Glomerular visceral epithelial cell (primary cell): ENCODE results near the gene NMRAL1.

Source experiments
- DNase-seq: peaks from one replicate; pipeline ENCODE4 v3.0.0-alpha.2; 2016; ENCODE audit errors: extremely low spot score

NMRAL1 gene

DNA sequence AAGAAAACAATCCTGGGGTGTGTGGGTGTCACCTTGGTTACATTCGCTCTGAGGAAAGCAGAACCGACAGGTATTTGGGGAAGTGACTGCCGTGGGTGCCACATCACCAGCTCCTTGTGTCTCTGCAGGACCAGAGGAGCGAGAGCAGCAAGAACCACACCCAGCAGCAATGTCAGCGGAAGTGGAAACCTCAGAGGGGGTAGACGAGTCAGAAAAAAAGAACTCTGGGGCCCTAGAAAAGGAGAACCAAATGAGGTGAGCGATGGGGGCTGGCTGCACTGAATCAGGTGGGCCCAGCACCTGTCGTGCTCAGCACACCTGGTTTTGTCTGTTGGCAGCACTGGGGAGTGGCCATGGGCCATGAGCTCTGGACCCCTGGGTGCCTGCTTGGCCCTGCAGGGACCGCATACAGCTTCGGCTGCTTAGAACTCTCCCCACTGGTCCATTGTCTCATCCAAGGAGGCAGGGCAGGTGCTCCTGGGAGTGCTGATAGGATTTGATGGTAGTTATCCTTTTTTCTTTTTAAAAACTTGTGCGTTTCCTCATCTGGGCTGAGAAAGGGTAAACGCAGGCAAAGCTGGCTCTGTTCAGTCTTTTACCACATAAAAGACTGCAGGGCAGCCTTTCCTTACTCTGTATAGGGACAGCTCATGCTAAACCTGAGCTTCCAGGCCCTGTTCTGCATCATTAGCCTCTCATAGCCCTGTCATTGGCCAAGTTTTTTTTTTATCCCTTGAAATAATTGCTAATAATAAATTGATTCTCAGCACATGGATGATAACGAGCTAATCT lies 31.1 kb upstream of the NMRAL1 start:
- no peak for DNase-seq

DNA sequence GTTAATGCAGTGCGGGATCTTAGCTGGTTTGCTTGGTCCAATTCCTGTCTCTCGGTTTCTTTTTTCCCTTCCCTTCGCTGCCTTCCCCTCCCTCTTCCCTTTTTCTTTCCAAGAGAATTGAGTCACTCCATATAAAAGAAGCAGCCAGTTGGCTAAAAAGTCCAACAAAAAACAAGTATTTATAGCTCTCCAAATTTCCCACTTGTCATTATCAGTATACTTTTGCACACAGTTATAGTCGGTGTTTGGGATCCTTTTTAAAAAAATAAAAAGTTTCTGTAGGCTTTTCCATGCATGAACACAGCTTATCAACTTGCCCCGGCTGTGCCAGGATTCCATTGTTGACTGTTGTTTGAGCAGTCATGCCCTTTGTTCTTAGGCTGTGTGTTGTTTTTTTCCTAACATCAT lies 26.6 kb upstream of the NMRAL1 start:
- DNase-seq = no peak

GRCh38 chr16:4500272-4500671 lies 25.8 kb upstream of the NMRAL1 start:
- peak; percentile 64 for DNase-seq

- DNase-seq = no peak
Observed at GRCh38 chr16:4499196-4499555, 24.8 kb upstream of the NMRAL1 start.

DNA sequence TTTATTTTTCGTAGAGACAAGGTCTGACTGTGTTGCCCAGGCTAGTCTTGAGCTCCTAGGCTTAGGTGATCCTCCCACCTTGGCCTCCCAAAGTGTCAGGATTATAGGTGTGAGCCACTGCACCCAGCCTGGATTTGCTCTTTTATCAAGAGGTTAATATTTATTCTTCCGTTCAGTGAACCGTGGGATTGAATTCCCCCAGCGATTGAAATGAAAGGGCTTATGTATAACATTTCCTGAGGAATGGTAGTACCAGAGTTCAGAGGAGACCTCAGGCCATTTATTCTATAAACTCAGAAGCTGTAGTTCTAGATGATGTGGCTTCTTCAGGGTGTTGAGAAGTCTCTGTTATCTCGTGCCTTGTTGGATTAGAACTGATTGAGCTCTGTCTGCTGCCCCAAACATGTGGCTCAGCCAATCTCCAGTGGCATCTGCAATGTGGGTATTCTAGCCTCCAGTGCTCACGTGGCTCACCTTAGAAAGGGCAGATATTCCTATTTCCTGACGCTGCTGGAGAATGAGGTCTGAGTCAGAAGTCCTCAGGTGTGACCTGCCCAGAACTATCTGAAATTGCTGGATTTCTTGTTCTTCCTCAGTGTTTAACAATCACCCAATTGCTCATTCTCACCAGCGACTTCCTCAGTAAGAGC lies 24.2 kb upstream of the NMRAL1 start:
- DNase-seq = peak; percentile 40

GRCh38 chr16:4496305-4496704 lies 21.9 kb upstream of the NMRAL1 start:
- DNase-seq = peak; percentile 68

GRCh38 chr16:4495766-4496165 lies 21.3 kb upstream of the NMRAL1 start:
- no peak for DNase-seq

- peak; percentile 67 for DNase-seq
Observed at GRCh38 chr16:4494746-4495490, 20.5 kb upstream of the NMRAL1 start.

DNA sequence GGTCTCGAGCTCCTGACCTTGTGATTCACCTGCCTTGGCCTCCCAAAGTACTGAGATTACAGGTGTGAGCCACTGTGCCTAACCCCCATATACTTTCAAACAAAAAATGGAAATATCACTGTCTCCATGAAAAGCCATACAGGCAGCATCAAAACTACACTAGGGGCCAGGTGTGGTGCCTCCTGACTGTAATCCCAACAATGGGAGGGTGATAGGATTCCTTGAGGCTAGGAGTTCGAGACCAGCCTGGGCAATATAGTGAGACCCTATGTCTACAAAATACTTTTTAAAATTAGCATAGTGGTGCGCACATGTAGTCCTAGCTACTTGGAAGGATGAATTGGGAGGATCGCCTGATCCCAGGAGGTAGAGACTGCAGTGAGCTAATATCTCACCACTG lies 17.5 kb upstream of the NMRAL1 start:
- no peak for DNase-seq

DNA sequence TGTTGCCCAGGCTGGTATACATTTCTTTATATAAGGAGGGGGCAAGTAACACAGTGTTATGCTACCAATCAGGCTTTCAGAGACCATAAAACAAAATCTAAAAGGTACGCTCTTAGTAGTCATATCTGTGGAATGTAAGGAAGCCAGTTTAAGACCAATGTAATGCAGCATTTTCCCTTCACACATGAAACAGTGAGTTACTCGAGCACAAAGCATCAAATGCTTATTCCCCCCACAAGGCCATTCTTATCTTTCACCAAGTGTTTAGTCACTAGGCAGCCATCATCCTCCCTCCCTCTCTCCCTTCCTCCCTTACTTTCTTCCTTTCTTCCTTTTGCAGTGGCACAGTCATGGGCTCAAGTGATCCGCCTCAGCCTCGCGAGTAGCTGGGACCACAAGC lies 14.6 kb upstream of the NMRAL1 start:
- DNase-seq = peak; percentile 72

DNA sequence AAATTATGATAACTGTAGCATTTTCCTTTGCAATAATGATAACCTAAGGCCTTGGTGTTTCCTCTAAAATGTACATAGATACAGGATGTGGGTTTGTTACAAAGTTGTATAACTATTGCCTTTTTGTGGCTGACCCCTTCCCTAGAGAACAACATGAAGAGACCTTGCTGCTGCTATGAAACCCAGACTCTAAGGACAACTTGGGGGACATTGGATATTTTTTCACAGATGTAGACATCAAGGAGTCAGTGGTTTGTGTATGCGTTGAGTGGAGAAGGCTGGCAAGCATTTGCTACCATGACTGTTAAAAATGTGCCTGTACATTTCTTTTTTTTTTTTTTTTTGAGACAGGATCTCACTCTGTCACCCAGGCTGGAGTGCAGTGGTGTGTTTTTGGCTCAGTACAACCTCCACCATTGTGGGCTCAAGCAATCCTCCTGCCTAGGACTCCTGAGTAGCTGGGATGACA lies 14.1 kb upstream of the NMRAL1 start:
- DNase-seq = no peak

DNA sequence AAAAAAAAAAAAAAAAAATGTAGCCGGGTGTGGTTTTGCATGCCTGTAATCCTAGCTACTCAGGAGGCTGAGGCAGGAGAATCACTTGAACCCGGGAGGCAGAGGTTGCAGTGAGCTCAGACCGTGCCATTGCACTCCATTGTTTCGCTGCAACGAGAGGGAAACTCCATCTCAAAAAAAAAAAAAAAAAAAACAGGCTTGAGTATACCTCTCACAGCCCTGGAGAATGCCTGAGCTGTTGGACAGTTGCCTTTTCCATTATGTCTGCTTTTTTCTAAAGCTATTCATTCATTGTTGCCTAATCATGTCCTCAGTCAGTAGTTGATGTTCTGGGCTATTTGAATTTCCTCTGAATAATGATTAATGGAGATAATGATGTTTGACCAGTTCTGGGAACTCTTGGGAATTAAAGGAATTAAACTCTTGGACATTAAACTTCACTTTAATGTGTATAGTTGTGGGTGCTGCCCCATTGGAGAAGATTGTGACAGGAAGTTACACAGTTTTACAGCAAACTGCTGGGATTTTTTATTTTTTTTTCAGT lies 13.6 kb upstream of the NMRAL1 start:
- DNase-seq = peak; percentile 50

- no peak for DNase-seq
Observed at GRCh38 chr16:4486126-4486893, 11.9 kb upstream of the NMRAL1 start.

GRCh38 chr16:4481963-4482362 lies 7.5 kb upstream of the NMRAL1 start:
- no peak for DNase-seq

DNA sequence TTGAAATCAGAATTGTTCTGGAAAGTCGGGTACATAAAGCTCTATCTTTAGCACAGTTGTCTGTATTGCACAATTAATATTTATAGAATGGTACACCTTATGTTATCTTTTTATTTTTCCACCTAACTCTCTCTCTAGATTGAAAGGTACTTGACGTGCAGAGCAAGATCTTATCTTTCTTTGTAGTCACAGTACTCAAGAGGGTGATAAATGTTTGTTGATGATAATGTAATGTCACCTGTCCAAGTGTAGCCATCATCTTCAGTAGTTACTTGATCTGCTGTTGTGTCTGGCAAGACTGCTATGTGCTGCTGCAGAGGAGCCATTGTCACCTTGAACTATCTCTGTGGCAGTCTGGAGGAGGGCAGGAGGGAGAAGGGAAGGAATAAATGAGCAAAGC lies 7.1 kb upstream of the NMRAL1 start:
- DNase-seq = no peak

DNA sequence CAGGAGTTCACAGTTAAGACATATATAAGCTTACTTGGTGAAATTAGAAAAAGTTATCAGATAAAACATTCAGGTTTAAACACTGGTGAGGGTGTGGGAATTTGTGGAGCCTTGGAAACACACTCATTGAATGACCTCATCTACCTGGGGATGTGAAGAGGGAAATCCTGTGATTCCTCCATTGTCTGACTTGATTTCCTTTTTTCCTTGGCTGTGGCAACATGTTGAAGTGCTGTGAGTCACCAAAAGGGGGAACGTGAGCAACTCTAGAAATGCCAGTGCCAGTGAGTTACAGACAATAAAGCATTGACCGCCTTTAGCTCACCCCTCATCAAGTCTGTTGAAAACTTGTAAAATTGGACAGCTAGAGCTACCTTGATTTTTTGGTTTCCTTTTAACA lies 3.5 kb upstream of the NMRAL1 start:
- DNase-seq = peak; percentile 45

- DNase-seq = peak; percentile 92
Observed at GRCh38 chr16:4475880-4476788, 1.7 kb upstream of the NMRAL1 start, which contains the start of gene HMOX2. HMOX2 (plus strand) TSS chr16:4476398; CDS start chr16:4505525, 29,127 bp downstream.

- DNase-seq = no peak
Observed at GRCh38 chr16:4472880-4473279, 1.5 kb downstream of the NMRAL1 start.

DNA sequence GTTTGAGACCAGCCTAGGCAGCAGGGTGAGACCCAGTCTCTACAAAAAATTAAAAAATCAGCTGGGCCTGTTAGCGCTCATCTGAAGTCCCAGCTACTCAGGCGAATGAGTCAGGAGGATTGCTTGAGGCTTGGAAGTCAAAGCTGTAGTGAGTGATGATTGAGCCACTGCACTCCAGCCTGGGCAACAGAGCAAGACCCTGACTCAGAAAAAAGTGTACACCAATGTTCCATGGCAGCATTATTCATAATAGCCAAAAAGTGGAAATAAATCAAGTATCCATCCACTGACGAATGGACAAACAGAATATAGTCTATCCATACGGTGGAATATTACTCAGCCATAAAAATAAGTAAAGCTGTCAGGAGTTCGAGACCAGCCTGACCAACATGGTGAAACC lies 2.6 kb downstream of the NMRAL1 start:
- no peak for DNase-seq

GRCh38 chr16:4468972-4469371 lies 5.5 kb downstream of the NMRAL1 start:
- no peak for DNase-seq
